ENCODE results near the gene DLX3.

DLX3 gene

DNA sequence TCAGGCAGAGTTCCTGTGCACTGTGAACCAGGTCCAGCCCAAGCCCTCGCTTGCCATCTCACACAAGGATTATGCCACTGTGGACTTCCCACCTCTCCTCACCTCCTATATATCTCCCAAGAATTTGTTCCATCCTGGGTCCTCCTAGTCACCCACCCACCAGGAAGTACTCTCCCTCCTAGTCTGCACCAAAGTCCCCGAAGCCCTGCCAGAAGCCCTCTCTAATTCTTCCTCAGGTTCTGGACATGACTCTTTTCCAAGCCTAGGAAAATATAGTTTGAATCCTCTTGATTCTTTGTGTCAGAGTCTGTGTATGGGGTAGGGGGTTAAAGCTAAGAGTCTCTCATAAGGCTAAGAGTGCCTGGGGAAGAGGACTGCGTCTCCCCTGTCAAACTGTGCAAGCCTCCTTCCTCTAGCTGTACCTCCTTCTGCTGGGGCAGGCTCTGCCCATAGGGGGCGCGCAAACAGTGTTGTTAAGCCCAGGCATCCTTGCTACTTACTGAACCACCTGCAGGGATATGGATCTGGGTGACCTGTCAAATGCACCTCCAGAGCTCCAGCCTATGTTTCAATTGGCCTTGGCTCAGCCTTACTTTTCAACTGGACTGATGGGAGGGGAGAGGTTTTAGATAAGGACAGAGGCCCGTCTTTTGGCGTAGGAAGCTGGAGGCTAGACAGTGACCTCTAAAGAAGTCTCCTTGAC lies 42.7 kb downstream of the DLX3 start:
- FAIRE-seq: peak; percentile 28

GRCh38 chr17:49951362-49952082 lies 43.5 kb downstream of the DLX3 start:
- no peak for FAIRE-seq

- FAIRE-seq: no peak
Observed at GRCh38 chr17:49949634-49950033, 45.4 kb downstream of the DLX3 start.

- FAIRE-seq: no peak
Observed at GRCh38 chr17:49946964-49947584, 48.0 kb downstream of the DLX3 start.

DNA sequence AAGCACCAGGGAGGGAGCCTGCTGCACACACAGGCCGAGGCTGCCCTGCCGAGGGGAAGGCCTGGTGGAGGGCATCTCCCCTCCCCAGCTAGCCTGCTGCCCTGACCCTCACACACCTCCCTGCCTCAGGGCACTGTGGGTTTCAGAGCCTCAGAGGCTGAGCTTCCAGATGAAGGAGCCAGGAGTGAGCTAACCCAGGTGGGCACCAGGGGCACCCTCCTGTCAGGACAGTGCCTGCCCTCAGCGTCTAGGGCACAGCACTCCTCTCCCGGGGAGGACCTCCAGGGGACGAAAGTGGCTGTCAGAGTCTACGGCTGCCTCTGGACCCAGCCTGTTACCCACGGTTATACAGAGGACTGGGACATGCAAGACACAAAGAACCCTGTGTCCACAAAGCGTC lies 48.8 kb downstream of the DLX3 start:
- no peak for FAIRE-seq

GRCh38 chr17:49944273-49944870 lies 50.7 kb downstream of the DLX3 start:
- FAIRE-seq: no peak

GRCh38 chr17:49942947-49943346 lies 52.1 kb downstream of the DLX3 start:
- no peak for FAIRE-seq

DNA sequence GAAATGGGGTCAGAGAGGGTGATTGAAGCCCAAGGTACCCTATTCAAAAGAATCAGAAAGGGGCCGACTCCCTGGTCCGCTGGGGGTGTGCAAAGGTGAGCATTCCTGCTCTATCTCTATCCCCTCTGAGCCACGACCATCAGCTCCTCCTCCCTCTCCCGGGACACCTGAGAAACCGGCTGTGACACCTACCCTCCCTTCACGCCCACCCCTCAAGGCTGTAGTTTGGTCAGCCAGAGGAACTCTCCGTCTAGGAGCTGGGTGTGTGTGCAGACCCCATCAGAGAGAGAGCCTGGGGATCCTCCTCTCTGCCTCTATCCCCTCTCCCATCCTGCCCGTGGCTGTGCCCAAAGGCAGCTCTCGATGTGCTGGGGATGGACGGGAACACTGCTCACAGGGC lies 53.6 kb downstream of the DLX3 start:
- FAIRE-seq: no peak
